Pancreas (tissue), 10 donors: ENCODE data around the gene NSG1. TPM values are rescaled to one million over a fixed set of nuclear protein-coding genes. Genes with fewer than 3 reads are reported as not detected.
A peak's percentile ranks its signal among the peaks of the same experiment; 100 is the strongest.

ENCODE experiments used
- ATAC-seq, 4 donors: fragments of 200-7000 bp; cut with Tn5 transposase; one replicate each; pipeline versions ENCODE4 v1.8.0 to v1.9.1; 2020; ENCODE audit warnings: mild to moderate bottlenecking in 4 of 4, moderate library complexity in 4 of 4
- DNase-seq, 6 donors: peaks; one replicate each; pipeline ENCODE4 v3.0.0-alpha.2; 2020
- FAIRE-seq: peaks from 2 replicates; lab custom pipeline; 2012; peaks lifted over from hg19 to GRCh38; lab: Jason Lieb, UNC
- H3K27ac ChIP-seq, 4 donors: fragments of 200-600 bp; sonication (generic); 1 replicate in 3 of 4; 2 replicates in 1 of 4; pipeline versions ENCODE4 v1.5.0 to v1.8.0; 2020
- H3K27me3 ChIP-seq, 4 donors: fragments of 200-600 bp; one replicate each; pipeline ENCODE4 v1.8.0; 2021
- H3K36me3 ChIP-seq, 3 donors: fragments of 200-600 bp; sonication (generic) in 1 of 3; one replicate each; pipeline versions ENCODE4 v1.5.0 to v1.8.0; 2020 to 2021
- H3K4me1 ChIP-seq, 3 donors: fragments of 200-600 bp; one replicate each; pipeline ENCODE4 v1.8.0; 2021
- H3K4me3 ChIP-seq, 4 donors: fragments of 200-600 bp; sonication (generic) in 2 of 4; one replicate each; pipeline versions ENCODE4 v1.5.0 to v1.8.0; 2020 to 2021
- H3K9me3 ChIP-seq, 4 donors: fragments of 200-600 bp; one replicate each; pipeline ENCODE4 v1.8.0; 2021
- CTCF ChIP-seq, 4 donors: fragments of 200-600 bp; sonication (generic) in 3 of 4; IDR thresholded peaks; one replicate each; pipeline versions ENCODE4 v1.5.0 to v1.8.0; 2021; ENCODE audit warnings: antibody characterized with exemption in 4 of 4
- WGBS, 2 donors: extraction: QIAGEN DNeasy Blood & Tissue Kit; methylation state at CpG; one replicate each; pipeline ENCODE4 v1.1.7; 2013; 5-methylcytosine and 5-hydroxymethylcytosine counted together
- intact Hi-C, 3 donors: fragments of 100-400 bp; cut with DNase I; formaldehyde crosslinking; loops; one replicate each; pipeline versions ENCODE4 v1.11.1 to v1.14.2; 2022
- polyA plus RNA-seq, 2 donors: library from polyadenylated mRNA; stranded (reverse); fragments of 200-250 nt; gene quantifications; one replicate each; pipeline ENCODE4 v1.2.3, GENCODE V29; 2013
- total RNA-seq, 6 donors: library from RNA; stranded (reverse); fragmentation: NEBNext Ultra II Directional in 4 of 6; extraction: Animal tissue kit (Norgen Biotek cat#: 25700) in 4 of 6; gene quantifications; one replicate each; pipeline versions ENCODE4 v1.2.1 to v1.2.4, GENCODE V29; 2021 to 2023
- donor health status: healthy with polysubstance abuse.
- donor health status: DM: no; HTN: no; CAD: no; lungs with moderate emphysema.
- donor health status: DM: no; HTN: no; CAD: no.
- donor health status: control.
- donor health status: control.
- donor health status: Bipolar disorder and iron deficiency.
- donor health status: DM: yes; HTN: yes; CAD: no.
- donor health status: DM: no; HTN: no; CAD: no.
- donor health status: DM: no; HTN: no; CAD: no.
- donor health status: DM: yes; HTN: yes; CAD: no.

Gene NSG1
- total and polyA plus RNA-seq, 8 donors = 0.28 to 10.1 (median 1.1) TPM

DNA sequence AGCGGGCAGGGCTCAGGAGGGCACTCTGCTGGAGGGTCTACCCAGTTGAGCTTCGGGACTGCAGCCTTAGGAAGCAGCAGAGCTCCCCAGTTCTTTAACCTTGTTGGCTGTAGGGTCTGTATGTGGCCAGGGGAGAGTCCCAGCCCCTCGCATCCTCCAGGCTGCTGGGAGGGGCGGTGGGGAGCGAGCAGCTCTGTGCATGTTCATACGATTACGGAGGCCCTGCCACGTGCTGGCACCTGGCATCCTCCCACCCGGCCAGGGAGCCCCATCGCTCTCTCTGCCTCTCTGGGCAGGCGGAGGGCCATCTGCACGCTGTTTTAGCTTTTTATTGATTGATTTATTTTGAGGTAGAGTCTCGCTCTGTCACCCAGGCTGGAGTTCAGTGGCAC lies 21.2 kb downstream of the NSG1 start:
- DNase-seq = peak in 1 of 6 donors; percentile 45
- 30 to 35% methylated on average over 13 of the region's 13 CpGs for whole genome bisulfite sequencing, 2 donors
- no peak for FAIRE-seq

DNA sequence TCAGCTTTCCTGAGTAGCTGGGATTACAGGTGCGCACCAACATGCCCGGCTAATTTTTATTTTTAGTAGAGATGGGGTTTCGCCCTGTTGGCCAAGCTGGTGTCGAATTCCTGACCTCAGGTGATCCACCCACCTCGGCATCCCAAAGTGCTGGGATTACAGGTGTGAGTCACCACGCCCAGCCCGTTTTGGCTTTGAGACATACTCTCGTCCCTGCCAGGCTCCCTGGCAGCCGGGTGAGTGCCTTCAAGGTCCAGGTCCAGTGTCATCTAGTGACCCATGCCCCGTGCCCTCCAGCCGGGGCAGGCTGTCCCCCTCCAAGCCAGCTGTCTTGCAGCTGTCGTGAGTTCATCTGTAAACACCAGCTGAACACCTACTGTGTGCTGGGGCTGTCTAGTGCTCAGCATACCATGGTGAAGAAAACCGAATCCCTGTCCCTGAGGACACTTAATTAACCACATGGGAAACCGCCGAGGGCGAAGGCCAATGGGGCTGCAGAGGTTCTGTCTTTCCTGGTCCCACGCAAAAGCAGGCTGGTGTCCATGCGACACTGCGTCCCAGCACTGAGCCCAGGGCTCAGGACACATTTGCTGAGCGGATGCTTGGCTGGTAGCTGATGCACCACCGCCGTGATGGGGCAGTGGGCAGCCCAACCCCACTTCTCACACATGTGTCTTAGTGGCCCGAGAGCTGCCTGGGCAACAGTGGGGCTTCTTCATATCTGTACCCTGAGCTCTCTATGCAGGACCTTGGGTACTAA lies 21.9 kb downstream of the NSG1 start:
- no peak for FAIRE-seq
- ATAC-seq = peak in 1 of 4 donors; percentile 18

More for the DNA sequence above, 21.2 kb downstream of the NSG1 start:
- no peaks in the 10 kb centered on the region for H3K9me3 ChIP-seq
- ATAC-seq = peak in 1 of 4 donors; percentile 14
- no peak overlapping the region for H3K4me3 ChIP-seq
- intact Hi-C loops = no loop called here
- H3K27me3 ChIP-seq = no peaks in the 10 kb centered on the region
- H3K4me1 ChIP-seq = no peaks in the 10 kb centered on the region
- no peak overlapping the region for H3K27ac ChIP-seq
- H3K36me3 ChIP-seq = no peaks in the 10 kb centered on the region
- TF ChIP-seq CTCF (IDR thresholded peaks at IDR 0.05) = no peak

DNA sequence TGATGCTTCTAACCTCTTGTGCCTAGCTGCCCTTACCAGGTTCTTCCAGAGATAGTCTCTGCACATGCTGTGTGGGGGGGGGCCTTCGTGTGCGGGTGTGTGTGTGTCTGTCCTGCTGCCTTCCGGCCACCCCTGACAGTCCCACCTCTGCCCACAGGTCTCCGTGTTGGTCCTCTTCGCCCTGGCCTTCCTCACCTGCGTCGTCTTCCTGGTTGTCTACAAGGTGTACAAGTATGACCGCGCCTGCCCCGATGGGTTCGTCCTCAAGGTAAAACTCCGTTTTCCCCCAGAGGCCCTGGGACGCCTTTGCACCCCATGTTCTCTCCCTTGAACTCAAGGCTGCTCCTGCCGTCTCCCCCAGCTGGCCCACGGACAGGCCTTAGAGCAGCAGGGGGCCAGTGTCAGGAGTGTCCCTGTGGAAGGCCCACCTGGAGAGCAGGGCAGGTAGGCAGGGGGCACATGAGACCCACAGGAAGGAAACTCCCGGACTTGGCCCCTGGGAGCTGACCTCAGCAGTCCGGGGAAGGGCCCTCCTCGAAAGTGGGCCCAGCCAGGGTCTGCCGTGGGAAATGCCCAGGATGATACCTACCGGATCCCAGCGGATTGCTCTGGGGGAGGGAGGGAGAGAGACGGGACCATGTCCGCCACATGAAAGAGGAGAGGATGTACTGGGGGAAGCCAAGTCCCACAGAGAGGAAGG lies 22.7 kb downstream of the NSG1 start:
- peak in 1 of 6 donors; percentile 65 for DNase-seq
- no peak for FAIRE-seq
- ATAC-seq = no peak

More for the DNA sequence above, 21.9 kb downstream of the NSG1 start:
- 58 to 64% methylated on average over 23 of the region's 23 CpGs for WGBS, 2 donors
- Histone ChIP-seq H3K4me1 (no peaks in the 10 kb centered on the region), H3K4me3 (no peak overlapping the region), H3K36me3 (no peaks in the 10 kb centered on the region), H3K9me3 (no peaks in the 10 kb centered on the region), H3K27ac (no peak overlapping the region), H3K27me3 (no peaks in the 10 kb centered on the region)
- no peak for TF ChIP-seq CTCF (IDR thresholded peaks at IDR 0.05)
- DNase-seq = peak in 1 of 6 donors; percentile 42
- intact Hi-C loops = no loop called here

GRCh38 chr4:4410271-4410670 lies 23.4 kb downstream of the NSG1 start:
- intact Hi-C loops = no loop called here
- Histone ChIP-seq H3K27ac (no peak overlapping the region), H3K9me3 (no peaks in the 10 kb centered on the region), H3K4me3 (no peak overlapping the region), H3K27me3 (no peaks in the 10 kb centered on the region), H3K36me3 (no peaks in the 10 kb centered on the region), H3K4me1 (no peaks in the 10 kb centered on the region)
- FAIRE-seq = no peak
- WGBS, 2 donors = 69 to 78% methylated on average over 15 of the region's 15 CpGs
- peak in 1 of 6 donors; percentile 28 for DNase-seq
- TF ChIP-seq CTCF (IDR thresholded peaks at IDR 0.05) = no peak
- ATAC-seq = no peak

More for the DNA sequence above, 22.7 kb downstream of the NSG1 start:
- H3K4me1 ChIP-seq = no peaks in the 10 kb centered on the region
- H3K36me3 ChIP-seq = no peaks in the 10 kb centered on the region
- 75 to 79% methylated on average over 23 of the region's 23 CpGs for WGBS, 2 donors
- no peak overlapping the region for H3K4me3 ChIP-seq
- intact Hi-C loops = no loop called here
- H3K27me3 ChIP-seq = no peaks in the 10 kb centered on the region
- no peaks in the 10 kb centered on the region for H3K9me3 ChIP-seq
- H3K27ac ChIP-seq = no peak overlapping the region
- no peak for TF ChIP-seq CTCF (IDR thresholded peaks at IDR 0.05)
